SK-N-MC (cell line): ENCODE data around the gene GLOD5.

Source experiments
- EZH2 ChIP-seq: fragments of 200-600 bp; sonication (generic); IDR thresholded peaks from one replicate; pipeline ENCODE4 v1.6.1; 2017; ENCODE audit warnings: antibody characterized with exemption
- POLR2AphosphoS5 ChIP-seq: IDR thresholded peaks from 2 replicates; pipeline ENCODE4 v1.6.1; 2012; ENCODE audit warnings: mild to moderate bottlenecking, low read depth, low read length, borderline replicate concordance

DNA sequence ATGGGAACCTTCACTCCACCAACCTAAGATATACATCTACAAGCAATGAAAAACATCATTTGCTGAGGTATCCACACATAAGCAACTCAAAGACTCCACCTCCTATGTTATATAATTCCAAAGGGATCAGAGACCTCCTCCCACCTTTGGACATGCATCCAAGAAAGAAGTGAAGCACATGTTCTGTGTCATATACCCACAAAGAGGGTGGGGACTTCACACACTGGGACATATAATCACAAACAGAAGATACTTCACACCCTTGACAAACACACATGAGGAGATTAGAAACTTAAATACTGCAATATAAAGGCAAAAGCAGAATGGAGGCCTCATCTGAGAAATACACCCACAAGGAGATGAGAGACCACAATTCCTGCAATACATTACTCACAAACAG lies 39.6 kb upstream of the GLOD5 start:
- TF ChIP-seq POLR2AphosphoS5 (no peak), EZH2 (no peak)
